Endothelial cell of umbilical vein (primary cell): Measurements from ENCODE around the gene MORN3. TPM values are rescaled to one million over a fixed set of nuclear protein-coding genes. Genes with fewer than 3 reads are reported as not detected.

Experiments
- BruUV-seq: library from RNA; stranded (reverse); fragments of 400-500 nt; replicated peaks from 2 replicates; lab custom pipeline; 2021; lab: Mats Ljungman, UMichigan
- CTCF ChIA-PET: fragments of 300-600, 350-600 bp; sonication (Branson Sonifier 250); formaldehyde crosslinking; loops from one replicate; lab custom pipeline; 2021; ENCODE audit warnings: antibody characterized with exemption, inconsistent platforms; lab: Charles Lee
- POLR2A ChIA-PET: fragments of 300-600, 350-600 bp; sonication (Branson Sonifier 250); formaldehyde crosslinking; loops from one replicate; lab custom pipeline; 2021; ENCODE audit warnings: antibody characterized with exemption, inconsistent platforms; lab: Charles Lee
- DNase-seq: peaks from one replicate; pipeline ENCODE4 v3.0.0-alpha.2; 2011; ENCODE audit warnings: low read depth, low spot score
- FAIRE-seq: peaks from 2 replicates; lab custom pipeline; 2011; peaks lifted over from hg19 to GRCh38; lab: Jason Lieb, UNC
- H2AFZ ChIP-seq: 2 replicates; pipeline ENCODE4 v1.6.0; 2012; ENCODE audit warnings: low read depth, low read length, control low read depth, inconsistent platforms
- H3K27ac ChIP-seq: 2 replicates; pipeline ENCODE4 v1.5.1; 2011; ENCODE audit warnings: low read depth, mild to moderate bottlenecking, control low read depth, low read length, moderate library complexity; ENCODE audit not compliant: insufficient read depth
- H3K27me3 ChIP-seq, 2 experiments: 2 replicates each; pipeline versions ENCODE4 v1.6.0 to v1.6.1; 2011; ENCODE audit warnings: low read length in 2 of 2, mixed read lengths in 1 of 2; ENCODE audit not compliant: control insufficient read depth in 2 of 2, insufficient read depth in 2 of 2
- H3K36me3 ChIP-seq, 2 experiments: 2 replicates in 1 of 2; 3 replicates in 1 of 2; pipeline ENCODE4 v1.5.1; 2011; ENCODE audit warnings: low read length in 2 of 2, mild to moderate bottlenecking in 1 of 2, moderate library complexity in 1 of 2; ENCODE audit not compliant: control insufficient read depth in 2 of 2, insufficient read depth in 2 of 2; ENCODE audit errors: extremely low read depth in 1 of 2
- H3K4me1 ChIP-seq: 3 replicates; pipeline ENCODE4 v1.5.1; 2011; ENCODE audit warnings: mild to moderate bottlenecking, low read length; ENCODE audit not compliant: control insufficient read depth, insufficient read depth; ENCODE audit errors: extremely low read depth
- H3K4me2 ChIP-seq: 2 replicates; pipeline ENCODE4 v1.6.1; 2011; ENCODE audit warnings: low read length, control low read depth, mixed read lengths; ENCODE audit not compliant: insufficient read depth
- H3K4me3 ChIP-seq, 3 experiments: fragments of 200-600 bp in 1 of 3; sonication (generic), shearing (Covaris generic) in 1 of 3; replicated peaks in 1 of 3; 2 replicates each; pipeline ENCODE4 v1.5.1; 2011 to 2016; ENCODE audit warnings: control low read depth in 3 of 3, low read length in 3 of 3, mild to moderate bottlenecking in 2 of 3, inconsistent platforms in 1 of 3, low read depth in 1 of 3, moderate library complexity in 1 of 3; ENCODE audit not compliant: insufficient read depth in 1 of 3
- H3K79me2 ChIP-seq: 2 replicates; pipeline ENCODE4 v1.6.0; 2012; ENCODE audit warnings: low read length, inconsistent platforms; ENCODE audit not compliant: control insufficient read depth, insufficient read depth
- H3K9ac ChIP-seq: replicated peaks from 2 replicates; pipeline ENCODE3; 2011; ENCODE audit warnings: low read length, control low read depth; ENCODE audit not compliant: insufficient read depth; ENCODE audit errors: extremely low read depth
- H3K9me1 ChIP-seq: replicated peaks from 3 replicates; pipeline ENCODE4 v1.6.0; 2011; ENCODE audit warnings: mild to moderate bottlenecking, low read length; ENCODE audit not compliant: control insufficient read depth, insufficient read depth; ENCODE audit errors: extremely low read depth
- H3K9me3 ChIP-seq: replicated peaks from 2 replicates; pipeline ENCODE4 v1.5.1; 2012; ENCODE audit warnings: low read length, inconsistent platforms; ENCODE audit not compliant: control insufficient read depth, insufficient read depth
- H4K20me1 ChIP-seq: replicated peaks from 2 replicates; pipeline ENCODE3; 2011; ENCODE audit warnings: mild to moderate bottlenecking, low read length; ENCODE audit not compliant: control insufficient read depth, insufficient read depth; ENCODE audit errors: extremely low read depth
- EZH2 ChIP-seq: IDR thresholded peaks from 2 replicates; pipeline ENCODE4 v1.6.1; 2012; ENCODE audit warnings: borderline replicate concordance, low read depth, mild to moderate bottlenecking, moderate library complexity, low read length, inconsistent platforms; ENCODE audit not compliant: severe bottlenecking
- FOS ChIP-seq: IDR thresholded peaks from 2 replicates; pipeline ENCODE4 v1.6.1; 2011; ENCODE audit warnings: mild to moderate bottlenecking, low read length, moderate library complexity, borderline replicate concordance; ENCODE audit not compliant: insufficient read depth
- GATA2 ChIP-seq: IDR thresholded peaks from 2 replicates; pipeline ENCODE4 v1.7.0; 2011; ENCODE audit warnings: low read depth, mild to moderate bottlenecking, moderate library complexity, mixed read lengths, low read length; ENCODE audit not compliant: insufficient read length, insufficient read depth
- JUN ChIP-seq: IDR thresholded peaks from 2 replicates; pipeline ENCODE4 v1.6.1; 2011; ENCODE audit warnings: borderline replicate concordance, low read depth; ENCODE audit not compliant: insufficient read length, insufficient read depth
- MYC ChIP-seq: IDR thresholded peaks from one replicate; pipeline ENCODE4 v1.6.1; 2011; ENCODE audit warnings: mild to moderate bottlenecking, low read depth, low read length
- POLR2A ChIP-seq: IDR thresholded peaks from 2 replicates; pipeline ENCODE4 v1.6.1; 2012; ENCODE audit warnings: low read depth, mild to moderate bottlenecking, control low read depth, low read length
- POLR2AphosphoS5 ChIP-seq: IDR thresholded peaks from 2 replicates; pipeline ENCODE4 v1.6.1; 2012; ENCODE audit warnings: low read depth, mild to moderate bottlenecking, control low read depth, low read length, moderate library complexity; ENCODE audit not compliant: insufficient read depth
- dilution Hi-C: fragments of 300-500 bp; cut with MboI; formaldehyde crosslinking; loops from one replicate; pipeline ENCODE4 v1.15.0; 2019; ENCODE audit warnings: low sequenced_read_pairs; ENCODE audit not compliant: extremely low pct_ligation_motif_present
- intact Hi-C: fragments of 100-400 bp; cut with micrococcal nuclease; formaldehyde crosslinking; loops from one replicate; pipeline ENCODE4 v1.10.0; 2022
- polyA plus RNA-seq, 4 experiments: library from polyadenylated mRNA; depleted of rRNA in 3 of 4; stranded (reverse) in 3 of 4; unstranded in 1 of 4; fragments of >200 nt; gene quantifications; 2 replicates each; pipeline versions ENCODE4 v1.2.1 to v1.2.3, GENCODE V29; 2011 to 2012; ENCODE audit warnings: missing spikeins in 1 of 4
- total RNA-seq: library from RNA; stranded (reverse); gene quantifications from 2 replicates; pipeline ENCODE4 v1.2.3, GENCODE V29; 2021
- TF ChIP-seq, protein P1 (sequence below), 2 donors: IDR thresholded peaks; 1 replicate in 1 of 2; 2 replicates in 1 of 2; pipeline ENCODE4 v1.5.1; 2011; ENCODE audit warnings: low read length in 2 of 2, mild to moderate bottlenecking in 2 of 2, moderate library complexity in 2 of 2, control low read depth in 1 of 2, inconsistent platforms in 1 of 2, low read depth in 1 of 2; ENCODE audit not compliant: insufficient read depth in 1 of 2; ENCODE audit errors: extremely low read depth in 1 of 2
- TF ChIP-seq, protein P2 (sequence below): IDR thresholded peaks from 2 replicates; pipeline ENCODE4 v1.6.1; 2011; ENCODE audit not compliant: insufficient read depth, insufficient read length

The MORN3 gene
- total and polyA plus RNA-seq, 2 donors (not counting 3 experiments of a cell fraction or from before 2014, with no cell fraction given), result 0.66 to 0.73 TPM

DNA sequence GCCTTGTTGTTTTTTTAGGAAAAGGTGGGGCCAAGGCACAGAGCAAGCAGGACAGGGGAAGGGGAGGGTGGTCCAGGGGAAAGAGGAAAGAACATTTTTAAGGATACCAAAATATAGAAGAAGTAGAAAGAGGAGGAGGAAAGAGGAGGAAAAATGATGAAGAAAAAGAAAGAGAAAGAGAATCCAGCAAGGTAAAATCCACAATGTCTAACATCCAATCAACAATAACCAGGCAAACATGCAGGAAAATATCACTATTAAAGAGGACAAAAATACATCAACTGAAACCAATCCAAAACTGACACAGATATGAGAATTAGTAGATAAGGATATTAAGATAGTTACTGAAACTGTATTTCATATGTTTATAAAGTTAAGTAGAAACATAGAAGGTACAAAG, 36.1 kb upstream of the MORN3 start:
- H3K4me3 ChIP-seq, result no peak overlapping the region
- CTCF ChIA-PET, result no interaction called here
- DNase-seq (no peak), FAIRE-seq (no peak)
- H3K9me3 ChIP-seq, result no peaks in the 10 kb centered on the region
- H3K79me2 ChIP-seq, result no peaks in the 10 kb centered on the region
- intact Hi-C loops, result no loop called here
- H3K27me3 ChIP-seq, result peaks cover 2 to 5% of the 10 kb centered on the region in 2 experiments
- H3K4me1 ChIP-seq, result no peaks in the 10 kb centered on the region
- H2AFZ ChIP-seq, result no peak overlapping the region
- no peaks in the 10 kb centered on the region for H3K36me3 ChIP-seq
- no TSS peak for BruUV-seq
- no peak overlapping the region for H3K4me2 ChIP-seq
- no peaks in the 10 kb centered on the region for H3K9me1 ChIP-seq
- no peak for TF ChIP-seq MYC
- no peak for TF ChIP-seq FOS
- no peak for TF ChIP-seq GATA2
- TF ChIP-seq, protein P1, sequence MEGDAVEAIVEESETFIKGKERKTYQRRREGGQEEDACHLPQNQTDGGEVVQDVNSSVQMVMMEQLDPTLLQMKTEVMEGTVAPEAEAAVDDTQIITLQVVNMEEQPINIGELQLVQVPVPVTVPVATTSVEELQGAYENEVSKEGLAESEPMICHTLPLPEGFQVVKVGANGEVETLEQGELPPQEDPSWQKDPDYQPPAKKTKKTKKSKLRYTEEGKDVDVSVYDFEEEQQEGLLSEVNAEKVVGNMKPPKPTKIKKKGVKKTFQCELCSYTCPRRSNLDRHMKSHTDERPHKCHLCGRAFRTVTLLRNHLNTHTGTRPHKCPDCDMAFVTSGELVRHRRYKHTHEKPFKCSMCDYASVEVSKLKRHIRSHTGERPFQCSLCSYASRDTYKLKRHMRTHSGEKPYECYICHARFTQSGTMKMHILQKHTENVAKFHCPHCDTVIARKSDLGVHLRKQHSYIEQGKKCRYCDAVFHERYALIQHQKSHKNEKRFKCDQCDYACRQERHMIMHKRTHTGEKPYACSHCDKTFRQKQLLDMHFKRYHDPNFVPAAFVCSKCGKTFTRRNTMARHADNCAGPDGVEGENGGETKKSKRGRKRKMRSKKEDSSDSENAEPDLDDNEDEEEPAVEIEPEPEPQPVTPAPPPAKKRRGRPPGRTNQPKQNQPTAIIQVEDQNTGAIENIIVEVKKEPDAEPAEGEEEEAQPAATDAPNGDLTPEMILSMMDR (IDR thresholded peaks at IDR 0.05; ENCODE audit: extremely low read depth in 1 of 2, insufficient read depth in 1 of 2, low read depth in 1 of 2, low read length in 2 of 2), result no peak
- no peak for TF ChIP-seq POLR2A
- no peak for TF ChIP-seq JUN
- TF ChIP-seq, protein P2, sequence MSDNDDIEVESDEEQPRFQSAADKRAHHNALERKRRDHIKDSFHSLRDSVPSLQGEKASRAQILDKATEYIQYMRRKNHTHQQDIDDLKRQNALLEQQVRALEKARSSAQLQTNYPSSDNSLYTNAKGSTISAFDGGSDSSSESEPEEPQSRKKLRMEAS, result no peak
- TF ChIP-seq EZH2, result no peak
- no peak for TF ChIP-seq POLR2AphosphoS5
- H3K9ac ChIP-seq, result no peak overlapping the region
- POLR2A ChIA-PET, result no interaction called here
- no peak overlapping the region for H3K27ac ChIP-seq
- dilution Hi-C loops, result no loop called here
- H4K20me1 ChIP-seq, result no peaks in the 10 kb centered on the region
